SU-DHL-6 (cell line): ENCODE results near the gene SEC63.

ENCODE experiments used
- EZH2phosphoT487 ChIP-seq: fragments of 200-600 bp; sonication (generic), shearing (Covaris generic); conservative IDR thresholded peaks from 2 replicates; pipeline ENCODE4 v1.6.1; 2018; ENCODE audit warnings: mild to moderate bottlenecking, antibody characterized with exemption, low read length, moderate library complexity, mixed read lengths
- TF ChIP-seq, protein P1 (sequence below): fragments of 200-600 bp; sonication (generic); IDR thresholded peaks from one replicate; pipeline ENCODE4 v1.5.1; 2017; ENCODE audit warnings: antibody characterized with exemption, mild to moderate bottlenecking, low read length, moderate library complexity; ENCODE audit not compliant: insufficient read depth, poor library complexity, severe bottlenecking

DNA sequence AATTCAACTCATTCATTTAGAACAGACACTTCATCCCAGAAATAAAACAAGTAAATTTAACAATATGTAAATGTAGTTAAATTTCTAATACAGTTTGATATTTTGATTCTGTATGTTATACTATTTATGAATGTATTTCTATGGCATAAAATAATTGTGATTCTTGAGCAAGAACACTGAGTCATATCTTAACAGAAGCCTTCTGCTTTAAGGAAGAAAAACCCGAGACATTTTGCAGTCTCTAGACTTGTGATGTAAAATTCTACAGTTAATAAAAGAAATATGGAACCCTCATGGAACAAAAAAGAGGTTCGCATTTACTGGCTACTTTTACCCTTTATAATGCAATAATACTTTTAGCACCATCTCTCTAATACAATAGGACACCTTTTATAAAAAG lies 86.0 kb downstream of the SEC63 start:
- TF ChIP-seq, protein P1, sequence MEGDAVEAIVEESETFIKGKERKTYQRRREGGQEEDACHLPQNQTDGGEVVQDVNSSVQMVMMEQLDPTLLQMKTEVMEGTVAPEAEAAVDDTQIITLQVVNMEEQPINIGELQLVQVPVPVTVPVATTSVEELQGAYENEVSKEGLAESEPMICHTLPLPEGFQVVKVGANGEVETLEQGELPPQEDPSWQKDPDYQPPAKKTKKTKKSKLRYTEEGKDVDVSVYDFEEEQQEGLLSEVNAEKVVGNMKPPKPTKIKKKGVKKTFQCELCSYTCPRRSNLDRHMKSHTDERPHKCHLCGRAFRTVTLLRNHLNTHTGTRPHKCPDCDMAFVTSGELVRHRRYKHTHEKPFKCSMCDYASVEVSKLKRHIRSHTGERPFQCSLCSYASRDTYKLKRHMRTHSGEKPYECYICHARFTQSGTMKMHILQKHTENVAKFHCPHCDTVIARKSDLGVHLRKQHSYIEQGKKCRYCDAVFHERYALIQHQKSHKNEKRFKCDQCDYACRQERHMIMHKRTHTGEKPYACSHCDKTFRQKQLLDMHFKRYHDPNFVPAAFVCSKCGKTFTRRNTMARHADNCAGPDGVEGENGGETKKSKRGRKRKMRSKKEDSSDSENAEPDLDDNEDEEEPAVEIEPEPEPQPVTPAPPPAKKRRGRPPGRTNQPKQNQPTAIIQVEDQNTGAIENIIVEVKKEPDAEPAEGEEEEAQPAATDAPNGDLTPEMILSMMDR: no peak
- TF ChIP-seq EZH2phosphoT487: no peak
